ENCODE measurements around the gene XKR8. TPM values are rescaled to one million over a fixed set of nuclear protein-coding genes. Genes with fewer than 3 reads are reported as not detected.
A peak's percentile ranks its signal among the peaks of the same experiment; 100 is the strongest.

The XKR8 gene
- total and polyA plus RNA-seq, 8 donors, result 0.58 to 33.9 (median 5.2) TPM

DNA sequence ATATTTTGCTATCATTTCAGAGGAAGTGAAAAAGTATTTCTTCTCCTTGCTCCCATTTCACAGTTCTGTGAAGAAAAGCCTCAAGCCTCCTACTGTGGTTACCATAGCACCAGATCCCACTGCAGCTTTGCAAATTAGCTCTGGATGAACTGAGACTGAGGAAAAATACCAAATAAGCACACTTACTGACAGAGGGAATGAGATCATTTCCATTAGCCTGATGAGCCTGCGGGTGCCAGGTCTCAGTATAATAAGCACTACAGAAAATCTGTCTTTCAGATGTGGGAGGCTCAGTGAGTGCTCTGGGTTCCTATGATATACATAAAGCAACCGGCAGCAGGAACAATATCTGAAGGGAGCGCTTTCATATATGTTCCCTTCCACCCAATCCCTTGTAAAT is 21.4 kb downstream of the XKR8 start:
- WGBS, 5 donors, result 82 to 92% (median 90%) methylated on average over 3 of the region's 3 CpGs
- intact Hi-C loops (cut with DNase I; ENCODE audit: low total_unique reads), result no loop called here
- H3K27ac ChIP-seq, result no peak overlapping the region
- H3K4me1 ChIP-seq, result peaks cover 0 to 13% (median 5%) of the 10 kb centered on the region in 4 donors
- H3K36me3 ChIP-seq, result peaks cover 6 to 47% (median 42%) of the 10 kb centered on the region in 4 donors
- no peak overlapping the region for H3K4me3 ChIP-seq
- no peaks in the 10 kb centered on the region for H3K27me3 ChIP-seq
- DNase-seq, result peak in 1 of 2 donors; percentile 46
- no peak for TF ChIP-seq EP300 (IDR thresholded peaks at IDR 0.05)
- no peak for TF ChIP-seq POLR2AphosphoS5 (IDR thresholded peaks at IDR 0.05)
- no peak for TF ChIP-seq CTCF (IDR thresholded peaks at IDR 0.05)
- TF ChIP-seq POLR2A (IDR thresholded peaks at IDR 0.05), result no peak
- H3K9me3 ChIP-seq, result no peaks in the 10 kb centered on the region

DNA sequence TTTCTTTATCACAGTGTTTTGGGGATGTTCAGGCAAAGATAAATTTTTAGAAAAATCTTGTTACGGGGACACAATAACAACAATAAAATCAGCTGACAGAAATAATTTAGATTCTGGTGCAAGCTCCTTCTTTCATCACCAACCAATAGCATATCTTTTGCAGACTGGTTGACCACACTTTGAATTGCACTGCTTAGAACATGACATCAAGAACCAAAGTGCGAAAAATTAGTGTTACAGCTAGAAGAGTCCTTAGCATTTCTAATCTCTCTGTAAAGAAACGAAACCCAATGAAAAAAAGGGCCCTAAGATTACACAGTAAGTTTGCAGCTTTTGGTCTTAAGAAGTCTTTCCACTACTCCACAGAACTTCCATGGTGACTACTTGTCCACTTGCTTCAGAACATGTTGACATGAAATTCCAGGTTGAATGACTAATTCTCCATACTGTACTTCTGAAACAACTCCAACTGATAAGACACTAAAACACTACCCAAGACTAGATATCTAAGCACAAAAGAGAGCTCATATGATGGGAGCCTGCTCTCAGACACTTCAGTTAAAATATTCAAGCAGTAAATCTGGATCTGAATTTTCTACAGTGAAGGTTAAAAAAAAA is 31.3 kb downstream of the XKR8 start:
- H3K27ac ChIP-seq, result no peak overlapping the region
- H3K9me3 ChIP-seq, result no peaks in the 10 kb centered on the region
- TF ChIP-seq EP300 (IDR thresholded peaks at IDR 0.05) (no peak), POLR2A (IDR thresholded peaks at IDR 0.05) (no peak), POLR2AphosphoS5 (IDR thresholded peaks at IDR 0.05) (no peak), CTCF (IDR thresholded peaks at IDR 0.05) (no peak)
- intact Hi-C loops (cut with DNase I; ENCODE audit: low total_unique reads), result no loop called here
- no peak for DNase-seq
- peaks cover 36 to 99% (median 97%) of the 10 kb centered on the region in 4 donors for H3K36me3 ChIP-seq
- H3K4me3 ChIP-seq, result no peak overlapping the region
- 87 to 93% (median 90%) methylated on average over 3 of the region's 3 CpGs for WGBS, 5 donors
- H3K4me1 ChIP-seq, result peaks cover 0 to 10% (median 0%) of the 10 kb centered on the region in 4 donors
- H3K27me3 ChIP-seq, result no peaks in the 10 kb centered on the region

DNA sequence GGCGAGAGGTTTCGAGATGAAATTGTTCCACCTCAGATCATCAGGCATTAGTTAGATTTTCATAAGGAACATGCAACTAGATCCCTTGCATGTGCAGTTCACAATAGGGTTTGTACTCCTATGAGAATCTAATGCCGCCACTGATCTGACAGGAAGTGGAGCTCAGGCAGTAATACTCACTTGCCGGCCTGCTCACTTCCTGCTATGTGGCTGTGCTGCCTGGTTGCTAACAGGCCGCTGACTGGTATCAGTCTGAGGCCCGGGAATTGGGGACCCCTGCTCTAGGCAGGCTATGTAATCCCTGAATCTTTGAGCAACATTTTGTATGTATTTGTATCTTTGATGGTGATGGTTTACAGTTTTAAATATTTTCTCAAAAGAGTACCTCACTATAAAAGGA is 32.5 kb downstream of the XKR8 start:
- peaks cover 0 to 10% (median 0%) of the 10 kb centered on the region in 4 donors for H3K4me1 ChIP-seq
- no peaks in the 10 kb centered on the region for H3K27me3 ChIP-seq
- intact Hi-C loops (cut with DNase I; ENCODE audit: low total_unique reads), result no loop called here
- 55 to 83% (median 75%) methylated on average over 6 of the region's 6 CpGs for WGBS, 5 donors
- no peak for TF ChIP-seq POLR2AphosphoS5 (IDR thresholded peaks at IDR 0.05)
- no peak for TF ChIP-seq POLR2A (IDR thresholded peaks at IDR 0.05)
- TF ChIP-seq CTCF (IDR thresholded peaks at IDR 0.05), result no peak
- no peak for TF ChIP-seq EP300 (IDR thresholded peaks at IDR 0.05)
- peak overlapping the region in 1 of 5 donors; percentile 50 for H3K27ac ChIP-seq
- H3K9me3 ChIP-seq, result no peaks in the 10 kb centered on the region
- no peak overlapping the region for H3K4me3 ChIP-seq
- peak in 1 of 2 donors; percentile 36 for DNase-seq
- peaks cover 39 to 100% (median 100%) of the 10 kb centered on the region in 4 donors for H3K36me3 ChIP-seq

DNA sequence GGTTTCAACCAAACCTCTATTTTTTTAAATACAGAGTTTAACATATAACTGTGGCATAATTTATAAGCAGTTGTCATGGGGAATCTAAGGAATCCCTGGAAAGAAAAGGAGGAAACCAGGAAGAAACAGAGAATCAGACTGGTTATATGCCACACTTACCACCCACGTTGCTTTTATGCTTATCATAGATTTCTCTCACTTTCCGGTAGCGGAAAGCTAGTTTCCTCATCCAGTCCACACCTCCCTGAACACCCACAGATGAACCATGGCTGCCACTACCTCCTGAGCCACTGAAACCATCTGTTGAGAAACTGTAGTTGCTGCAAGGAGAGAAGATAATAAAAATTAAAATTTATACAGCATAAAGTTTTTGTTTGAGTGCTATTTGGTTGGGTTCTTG is 33.5 kb downstream of the XKR8 start:
- WGBS, 5 donors, result 57 to 80% (median 71%) methylated on average over 3 of the region's 3 CpGs
- Histone ChIP-seq H3K4me3 (no peak overlapping the region), H3K27ac (peak overlapping the region in 1 of 5 donors; percentile 50), H3K9me3 (no peaks in the 10 kb centered on the region), H3K4me1 (peaks cover 0 to 10% (median 0%) of the 10 kb centered on the region in 4 donors), H3K36me3 (peaks cover 38 to 100% (median 100%) of the 10 kb centered on the region in 4 donors), H3K27me3 (no peaks in the 10 kb centered on the region)
- TF ChIP-seq POLR2A (IDR thresholded peaks at IDR 0.05) (no peak), EP300 (IDR thresholded peaks at IDR 0.05) (no peak), POLR2AphosphoS5 (IDR thresholded peaks at IDR 0.05) (no peak), CTCF (IDR thresholded peaks at IDR 0.05) (no peak)
- intact Hi-C loops (cut with DNase I; ENCODE audit: low total_unique reads), result no loop called here
- DNase-seq, result no peak
